IMR-90 (cell line): ENCODE results near the gene SPIN3. TPM values are rescaled to one million over a fixed set of nuclear protein-coding genes. Genes with fewer than 3 reads are reported as not detected.
A peak's percentile ranks its signal among the peaks of the same experiment; 100 is the strongest.

Experiments
- ATAC-seq: fragments of 200-7000 bp; cut with Tn5 transposase; 2 replicates; pipeline ENCODE4 v1.9.1; 2020; ENCODE audit warnings: low read depth, mild to moderate bottlenecking, moderate library complexity
- BruUV-seq: library from RNA; stranded (reverse); fragments of 400-500 nt; replicated peaks from 2 replicates; lab custom pipeline; 2021; lab: Mats Ljungman, UMichigan
- CTCF ChIA-PET: fragments of 300-600 bp; formaldehyde crosslinking; extraction: SDS; loops from one replicate; lab custom pipeline; 2021; ENCODE audit warnings: antibody characterized with exemption; lab: Yijun Ruan, JAX
- POLR2A ChIA-PET: fragments of 300-600 bp; sonication (Branson Sonifier 250); formaldehyde crosslinking; loops from one replicate; lab custom pipeline; 2022; ENCODE audit warnings: antibody characterized with exemption; ENCODE audit not compliant: unreplicated experiment; lab: Charles Lee
- DNase-seq: peaks from one replicate; pipeline ENCODE4 v3.0.0; 2013
- H2AFZ ChIP-seq: replicated peaks from 2 replicates; pipeline ENCODE3; 2013; ENCODE audit warnings: low read length, mild to moderate bottlenecking; ENCODE audit not compliant: poor library complexity
- H2AK5ac ChIP-seq: 2 replicates; pipeline ENCODE4 v1.6.1; 2013; ENCODE audit warnings: low read depth, low read length, inconsistent platforms
- H2AK9ac ChIP-seq: replicated peaks from 2 replicates; pipeline ENCODE3; 2013; ENCODE audit warnings: mild to moderate bottlenecking, low read depth, low read length, moderate library complexity; ENCODE audit not compliant: poor library complexity
- H2BK120ac ChIP-seq: 2 replicates; pipeline ENCODE4 v1.6.1; 2013; ENCODE audit warnings: low read depth, low read length, inconsistent platforms
- H2BK15ac ChIP-seq: 3 replicates; pipeline ENCODE4 v1.6.1; 2013; ENCODE audit warnings: low read depth, low read length, inconsistent platforms
- H2BK20ac ChIP-seq: 2 replicates; pipeline ENCODE4 v1.6.1; 2013; ENCODE audit warnings: low read depth, mild to moderate bottlenecking, inconsistent platforms, low read length, moderate library complexity
- H2BK5ac ChIP-seq: 2 replicates; pipeline ENCODE4 v1.6.1; 2013; ENCODE audit warnings: mild to moderate bottlenecking, low read depth, low read length, inconsistent platforms; ENCODE audit not compliant: poor library complexity, severe bottlenecking
- H3K14ac ChIP-seq: replicated peaks from 2 replicates; pipeline ENCODE4 v1.6.1; 2013; ENCODE audit warnings: low read depth, low read length, inconsistent platforms
- H3K18ac ChIP-seq: 2 replicates; pipeline ENCODE4 v1.6.1; 2013; ENCODE audit warnings: low read depth, low read length, control low read depth
- H3K23ac ChIP-seq: 2 replicates; pipeline ENCODE4 v1.6.1; 2013; ENCODE audit warnings: low read depth, low read length, inconsistent platforms
- H3K27ac ChIP-seq: 2 replicates; pipeline ENCODE4 v1.5.1; 2013; ENCODE audit warnings: mild to moderate bottlenecking, control low read depth, low read length; ENCODE audit not compliant: insufficient read depth
- H3K27me3 ChIP-seq: 2 replicates; pipeline ENCODE4 v1.6.1; 2013; ENCODE audit warnings: low read length; ENCODE audit not compliant: control insufficient read depth, insufficient read depth
- H3K36me3 ChIP-seq: 2 replicates; pipeline ENCODE4 v1.6.1; 2013; ENCODE audit warnings: low read length, mixed read lengths; ENCODE audit not compliant: control insufficient read depth, insufficient read depth
- H3K4ac ChIP-seq: 2 replicates; pipeline ENCODE4 v1.6.1; 2013; ENCODE audit warnings: low read depth, low read length, inconsistent platforms
- H3K4me1 ChIP-seq: 2 replicates; pipeline ENCODE4 v1.6.1; 2013; ENCODE audit warnings: low read length, mixed read lengths; ENCODE audit not compliant: control insufficient read depth, insufficient read depth
- H3K4me2 ChIP-seq: 2 replicates; pipeline ENCODE4 v1.6.1; 2013; ENCODE audit warnings: low read depth, mild to moderate bottlenecking, control low read depth, low read length, moderate library complexity
- H3K4me3 ChIP-seq: 2 replicates; pipeline ENCODE4 v1.5.1; 2013; ENCODE audit warnings: low read depth, mild to moderate bottlenecking, control low read depth, low read length, moderate library complexity; ENCODE audit not compliant: insufficient read depth
- H3K56ac ChIP-seq: 2 replicates; pipeline ENCODE4 v1.6.1; 2013; ENCODE audit warnings: low read length, inconsistent platforms; ENCODE audit not compliant: insufficient read depth; ENCODE audit errors: extremely low read depth
- H3K79me1 ChIP-seq, 2 experiments: 2 replicates each; pipeline ENCODE4 v1.6.1; 2013; ENCODE audit warnings: low read length in 2 of 2, inconsistent platforms in 1 of 2, low read depth in 1 of 2
- H3K9ac ChIP-seq: 2 replicates; pipeline ENCODE4 v1.6.1; 2013; ENCODE audit warnings: low read depth, low read length, control low read depth
- H3K9me1 ChIP-seq: 2 replicates; pipeline ENCODE4 v1.6.1; 2013; ENCODE audit warnings: low read length, inconsistent platforms; ENCODE audit not compliant: insufficient read depth
- H3K9me3 ChIP-seq: 2 replicates; pipeline ENCODE4 v1.6.1; 2013; ENCODE audit warnings: low read length; ENCODE audit not compliant: control insufficient read depth, insufficient read depth
- H4K20me1 ChIP-seq: 2 replicates; pipeline ENCODE4 v1.6.1; 2013; ENCODE audit warnings: low read length, inconsistent platforms; ENCODE audit not compliant: insufficient read depth
- H4K5ac ChIP-seq: 2 replicates; pipeline ENCODE4 v1.6.1; 2013; ENCODE audit warnings: mild to moderate bottlenecking, low read depth, low read length, control low read depth
- H4K8ac ChIP-seq, 2 experiments: 2 replicates each; pipeline ENCODE4 v1.6.1; 2013; ENCODE audit warnings: low read depth in 2 of 2, low read length in 2 of 2, control low read depth in 1 of 2, inconsistent platforms in 1 of 2
- H4K91ac ChIP-seq: 2 replicates; pipeline ENCODE4 v1.6.1; 2013; ENCODE audit warnings: low read depth, low read length, inconsistent platforms; ENCODE audit not compliant: insufficient read depth
- CEBPB ChIP-seq: IDR thresholded peaks from 2 replicates; pipeline ENCODE4 v1.6.1; 2012; ENCODE audit warnings: low read depth, low read length, improper control_type of control experiment
- RAD21 ChIP-seq: IDR thresholded peaks from 2 replicates; pipeline ENCODE4 v1.6.1; 2012; ENCODE audit warnings: low read length, improper control_type of control experiment
- WGBS, 2 experiments: methylation state at CpG; one replicate each; pipeline versions ENCODE4 v1.1.5 to v1.1.7; 2013; ENCODE audit warnings: missing lambda C conversion rate in 2 of 2; ENCODE audit not compliant: insufficient read length in 1 of 2; ENCODE audit errors: extremely low coverage in 2 of 2; 5-methylcytosine and 5-hydroxymethylcytosine counted together
- dilution Hi-C: fragments of 300-500 bp; cut with HindIII; formaldehyde crosslinking; loops from one replicate; pipeline ENCODE4 v1.14.3; 2018; ENCODE audit warnings: low sequenced_read_pairs; ENCODE audit not compliant: unreplicated experiment
- in situ Hi-C: fragments of 300-500 bp; cut with MboI; formaldehyde crosslinking; loops from 3 replicates; pipeline ENCODE4 v1.14.3; 2019; ENCODE audit warnings: low sequenced_read_pairs, inconsistent platforms, mixed read lengths
- intact Hi-C: fragments of 100-400 bp; cut with micrococcal nuclease; formaldehyde crosslinking; loops from 2 replicates; pipeline ENCODE4 v1.10.0; 2022
- polyA plus RNA-seq, 3 experiments: library from polyadenylated mRNA; depleted of rRNA; stranded (reverse); fragments of >200 nt; gene quantifications; 2 replicates each; pipeline ENCODE4 v1.2.3, GENCODE V29; 2012; ENCODE audit warnings: low replicate concordance in 1 of 3
- total RNA-seq: library from RNA; depleted of rRNA; stranded (reverse); fragments of >200 nt; gene quantifications from 2 replicates; pipeline ENCODE4 v1.2.3, GENCODE V29; 2012

Gene SPIN3
- total and polyA plus RNA-seq, 2 of the 4 experiments (the other 2 are of a cell fraction): 4.3 to 5.3 TPM

- H3K36me3 ChIP-seq: peaks cover 7% of the 10 kb centered on the region; the same call in 1 of the 2 replicates
- WGBS, 2 experiments: 36% methylated on average over 4 of the region's 26 CpGs; no CpG with 5 or more reads in 1 of the 2 experiments
- ChIA-PET POLR2A (interaction anchor here (0.5 kb wide), 1 partner anchor 427 kb away, joined by 3 read pairs; no protein-coding TSS in a partner anchor), CTCF (no interaction called here)
- peak overlapping the region; percentile 91 for H3K4me2 ChIP-seq
- BruUV-seq: no TSS peak
- peak overlapping the region; percentile 73 for H3K4ac ChIP-seq
- H2AK9ac ChIP-seq: peak overlapping the region; percentile 88
- in situ Hi-C loops: loop anchor here (25.0 kb wide), 1 partner anchor 182 kb away; no protein-coding TSS in a partner anchor
- no peaks in the 10 kb centered on the region for H3K27me3 ChIP-seq
- peak overlapping the region; percentile 92 for H3K9ac ChIP-seq
- H3K79me1 ChIP-seq: peaks cover 0 to 11% of the 10 kb centered on the region in 2 experiments; a peak in 1 of 4 replicates
- no peaks in the 10 kb centered on the region; the same call in 1 of the 2 replicates for H4K20me1 ChIP-seq
- H3K4me3 ChIP-seq: peak overlapping the region; percentile 87
- H4K5ac ChIP-seq: peak overlapping the region; percentile 40
- intact Hi-C loops: no loop called here
- H3K23ac ChIP-seq: peak overlapping the region; percentile 49; the same call in 1 of the 2 replicates
- H2BK5ac ChIP-seq: peak overlapping the region; percentile 51
- no peak for TF ChIP-seq RAD21
- peak; percentile 59 for TF ChIP-seq CEBPB
- H3K56ac ChIP-seq: peak overlapping the region; percentile 32; the same call in 1 of the 2 replicates
- dilution Hi-C loops: no loop called here
- DNase-seq (peak; percentile 13), ATAC-seq (no peak; the same call in 1 of the 2 replicates)
- no peak overlapping the region for H2BK20ac ChIP-seq
- no peaks in the 10 kb centered on the region for H3K4me1 ChIP-seq
- peak overlapping the region; percentile 75 for H3K27ac ChIP-seq
- no peak overlapping the region; the same call in 1 of the 2 replicates for H3K18ac ChIP-seq
- peak overlapping the region; percentile 95 for H2AFZ ChIP-seq
- no peak overlapping the region for H2BK120ac ChIP-seq
- H4K8ac ChIP-seq: peak overlapping the region; percentile 75 to 98; a peak in 2 of 4 replicates
- no peaks in the 10 kb centered on the region for H3K9me1 ChIP-seq
- no peaks in the 10 kb centered on the region for H3K9me3 ChIP-seq
- no peak overlapping the region for H4K91ac ChIP-seq
- H2BK15ac ChIP-seq: no peak overlapping the region
- peak overlapping the region; percentile 19; the same call in 1 of the 2 replicates for H3K14ac ChIP-seq
- no peak overlapping the region for H2AK5ac ChIP-seq
Measured at GRCh38 chrX:56994375-56995270, 718 bp downstream of the SPIN3 start.
